HG03196 (cell line): ENCODE measurements around the gene ANKS3.
"Not testable (repeated sequence)": the region's sequence is repeated elsewhere in the genome, so short reads cannot be mapped to it uniquely, and the experiment has no call there.

Experiments
- ATAC-seq: cut with Tn5 transposase; IDR thresholded peaks from one replicate; pipeline ENCODE4 v1.9.1; 2021; ENCODE audit not compliant: unreplicated experiment

Gene ANKS3

DNA sequence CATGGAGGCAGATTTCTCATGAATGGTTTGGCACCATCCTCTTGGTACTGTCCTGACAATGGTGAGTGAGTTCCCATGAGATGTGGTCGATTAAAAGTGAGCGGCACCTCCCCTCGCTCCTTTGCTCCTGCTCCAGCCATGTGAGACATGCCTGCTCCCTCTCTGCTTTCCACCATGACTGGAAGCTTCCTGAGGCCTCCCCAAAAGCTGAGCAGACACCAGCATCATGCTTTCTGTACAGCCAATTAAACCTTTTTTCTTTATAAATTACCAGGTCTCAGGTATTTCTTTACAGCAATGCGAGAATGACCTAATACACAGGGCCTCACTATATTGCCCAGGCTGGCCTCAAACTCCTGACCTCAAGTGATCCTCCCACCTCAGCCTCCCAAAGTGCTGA is 20.8 kb upstream of the ANKS3 start:
- no peak for ATAC-seq

DNA sequence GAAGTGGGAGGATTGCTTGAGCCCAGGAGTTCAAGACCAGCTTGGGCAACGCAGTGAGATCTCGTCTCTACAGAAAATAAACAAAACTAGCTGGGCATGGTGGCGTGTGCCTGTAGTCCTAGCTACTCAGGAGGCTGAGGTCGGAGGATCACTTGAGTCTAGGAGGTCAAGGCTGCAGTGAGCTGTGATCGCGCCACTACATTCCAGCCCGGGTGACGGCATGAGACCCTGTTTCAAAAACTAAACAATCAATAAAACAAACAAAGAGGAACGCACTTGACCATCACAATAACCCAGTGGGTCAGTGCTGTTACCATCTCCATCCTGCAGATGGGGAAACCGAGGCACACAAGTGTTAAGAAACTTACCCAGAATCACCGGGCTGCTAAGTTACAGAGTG is 19.2 kb upstream of the ANKS3 start:
- no peak for ATAC-seq

DNA sequence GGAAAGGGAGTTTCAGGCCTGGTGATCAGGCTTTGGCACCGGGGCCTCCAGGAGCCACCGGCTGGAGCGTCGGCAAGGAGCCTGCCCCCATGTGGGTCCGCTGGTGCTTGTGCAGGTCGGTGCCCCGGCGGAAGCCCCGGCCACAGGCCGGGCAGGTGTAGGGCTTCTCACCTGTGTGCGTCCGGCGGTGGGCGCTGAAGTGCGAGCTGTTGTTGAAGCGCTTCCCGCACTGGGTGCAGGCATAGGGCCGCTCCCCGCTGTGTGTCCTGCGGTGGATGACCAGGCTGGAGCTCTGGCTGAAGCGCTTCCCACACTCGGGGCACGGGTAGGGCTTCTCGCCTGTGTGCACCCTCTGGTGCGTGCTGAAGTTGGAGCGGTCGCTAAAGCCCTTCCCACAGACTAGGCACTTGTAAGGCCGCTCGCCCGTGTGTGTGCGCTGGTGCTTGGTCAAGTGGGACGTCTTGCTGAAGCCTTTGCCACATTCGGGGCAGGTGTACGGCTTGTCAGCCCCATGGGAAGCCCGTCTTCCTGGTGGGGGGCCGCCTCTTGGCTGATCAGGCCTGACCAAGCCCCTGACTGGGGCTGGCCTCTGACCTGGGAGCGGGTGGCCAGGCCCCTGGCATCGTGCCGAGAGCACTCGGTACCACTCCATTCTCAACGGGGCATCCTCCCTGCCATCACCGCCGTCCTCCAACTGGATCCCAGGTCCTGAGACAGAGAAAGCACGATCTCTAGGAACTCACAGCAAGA is 18.5 kb upstream of the ANKS3 start:
- ATAC-seq = no peak

DNA sequence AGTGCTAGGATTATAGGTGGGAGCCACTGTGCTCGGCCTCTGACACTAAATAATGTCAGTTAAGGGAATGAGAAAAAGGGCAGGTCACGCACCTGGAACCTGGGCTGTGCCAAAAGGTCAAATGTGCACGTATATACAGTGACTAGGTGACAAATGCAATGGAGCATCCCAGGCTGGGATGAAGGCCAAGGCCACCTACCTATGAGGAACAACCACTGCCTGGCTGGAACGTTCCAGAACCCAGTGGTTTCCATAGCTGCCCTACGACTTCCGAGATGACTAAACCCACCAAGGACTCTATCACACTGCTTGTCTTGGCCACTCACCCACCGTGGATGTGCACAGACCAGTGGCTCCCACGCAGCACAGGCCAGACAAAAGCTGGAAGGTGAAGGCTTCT is 16.8 kb upstream of the ANKS3 start:
- no peak for ATAC-seq

DNA sequence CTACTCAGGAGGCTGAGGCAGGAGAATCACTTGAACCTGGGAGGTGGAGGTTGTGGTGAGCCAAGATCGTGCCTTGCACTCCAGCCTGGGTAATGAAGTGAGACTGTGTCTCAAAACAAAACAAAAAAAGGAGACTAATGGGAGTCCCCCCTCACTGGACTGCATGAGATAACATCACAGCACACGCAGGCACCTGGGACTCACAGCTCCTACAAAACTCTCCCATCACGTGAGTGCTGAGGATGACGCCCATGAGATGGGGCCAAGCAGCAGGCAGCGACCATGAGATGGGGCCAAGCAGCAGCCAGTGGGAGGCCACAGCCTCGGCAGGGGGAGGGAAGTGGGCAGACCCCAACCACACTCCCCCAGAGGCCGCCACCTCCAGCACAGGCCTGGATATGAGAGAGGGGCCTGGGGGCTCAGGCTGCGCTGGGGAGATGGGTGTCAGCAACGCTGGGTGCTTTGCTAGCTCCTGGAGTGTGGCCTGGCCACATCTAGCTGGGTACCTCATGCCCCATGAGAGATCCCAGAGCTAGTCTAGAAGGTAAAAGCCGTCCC is 15.7 kb upstream of the ANKS3 start:
- no peak for ATAC-seq

DNA sequence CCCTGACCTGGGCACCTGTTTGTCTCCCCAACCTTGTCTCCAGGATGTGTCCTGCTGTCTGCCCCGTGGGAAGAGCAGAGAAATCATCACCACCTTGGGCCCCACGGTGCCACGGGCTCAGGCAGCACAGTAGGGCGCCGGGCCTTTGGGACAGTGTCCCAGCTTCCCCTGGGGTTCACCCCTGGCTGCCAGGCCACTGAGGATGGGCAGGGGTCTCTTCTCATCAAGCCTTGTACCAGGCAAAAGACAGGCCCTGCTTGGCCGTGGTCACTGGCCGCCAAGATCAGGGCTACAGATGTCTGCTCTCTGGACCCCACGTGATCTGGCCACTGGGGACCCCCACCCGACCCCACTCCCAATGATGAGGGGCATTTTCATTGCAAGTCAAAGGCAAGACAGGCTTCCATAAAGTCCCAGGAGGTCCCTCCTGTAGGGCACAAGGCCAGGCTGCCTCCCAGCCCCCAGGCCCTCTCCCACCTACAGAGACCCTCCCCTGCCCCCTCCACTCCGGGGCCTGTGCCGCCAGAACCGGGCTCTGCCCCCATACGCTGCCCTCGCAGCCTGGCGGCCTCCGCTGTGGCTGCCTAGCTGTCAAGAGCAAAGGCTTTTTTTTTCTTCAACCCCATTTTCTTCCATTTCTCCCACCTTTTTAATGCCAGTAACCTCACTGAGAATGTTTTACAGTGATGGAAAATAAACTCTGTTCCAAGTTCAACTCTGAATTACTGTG is 14.8 kb upstream of the ANKS3 start:
- no peak for ATAC-seq

DNA sequence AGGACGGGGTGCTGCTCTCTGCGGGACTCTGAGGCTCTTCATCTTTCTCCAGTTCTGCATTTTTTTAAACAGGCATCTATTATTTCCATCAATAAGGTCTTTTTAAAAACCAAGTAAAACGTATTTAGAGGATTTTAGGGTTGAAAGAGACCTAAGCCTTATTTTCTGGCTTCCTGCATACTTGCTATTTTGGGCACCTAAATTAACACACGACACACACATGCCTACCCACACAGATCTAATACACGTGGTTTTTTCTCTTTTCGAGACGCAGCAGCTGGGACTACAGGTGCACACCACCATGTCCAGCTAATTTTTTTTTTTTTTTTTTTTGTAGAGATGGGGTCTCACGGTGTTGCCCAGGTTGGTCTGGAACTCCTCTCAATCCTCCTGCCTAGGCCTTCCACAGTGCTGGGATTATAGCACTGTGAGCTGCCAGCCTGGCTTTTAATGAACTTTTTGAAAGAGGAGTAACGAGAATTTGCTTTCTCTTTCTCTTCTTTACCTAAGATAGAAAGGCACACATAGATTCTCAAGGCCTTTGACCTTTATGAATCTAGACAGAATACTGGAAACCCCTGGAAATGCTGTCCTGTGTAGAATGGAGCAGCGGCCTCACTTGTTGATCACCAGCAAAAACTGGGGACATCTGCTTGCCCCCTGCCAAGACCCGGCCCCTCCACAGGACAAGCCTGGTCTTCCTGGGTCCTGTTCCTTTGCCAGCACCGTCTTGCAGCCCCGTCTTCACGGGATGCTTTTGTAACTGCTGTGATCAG is 14.0 kb upstream of the ANKS3 start:
- no peak for ATAC-seq

DNA sequence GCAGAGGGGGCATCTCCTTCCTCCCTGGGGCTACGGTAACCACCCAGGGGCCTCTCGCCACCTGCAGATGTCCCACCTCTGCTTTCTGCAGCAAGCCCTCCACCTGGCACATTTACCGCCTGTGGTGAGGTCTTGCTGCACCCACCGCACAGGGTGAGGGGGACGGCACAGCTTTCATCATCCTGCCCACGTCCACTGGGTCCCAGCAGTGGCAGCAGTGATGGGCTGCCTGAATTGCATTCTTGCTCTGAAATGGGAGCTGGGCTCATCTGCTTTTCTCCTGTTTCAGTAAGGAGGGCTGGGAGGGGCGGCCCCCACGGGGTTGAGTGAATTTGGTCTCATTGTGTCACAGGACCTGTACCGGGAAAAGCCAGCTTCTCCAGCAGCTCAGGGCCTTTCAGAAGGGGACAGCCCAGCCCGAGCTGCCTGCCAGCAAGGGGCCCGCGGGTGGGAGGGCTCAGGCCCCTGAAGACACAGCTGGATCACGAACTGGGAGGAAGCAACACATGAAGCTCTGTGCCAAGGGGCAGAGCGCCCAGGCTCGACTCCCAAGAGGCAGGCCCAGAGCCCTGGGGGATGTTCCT is 13.0 kb upstream of the ANKS3 start:
- ATAC-seq = no peak

DNA sequence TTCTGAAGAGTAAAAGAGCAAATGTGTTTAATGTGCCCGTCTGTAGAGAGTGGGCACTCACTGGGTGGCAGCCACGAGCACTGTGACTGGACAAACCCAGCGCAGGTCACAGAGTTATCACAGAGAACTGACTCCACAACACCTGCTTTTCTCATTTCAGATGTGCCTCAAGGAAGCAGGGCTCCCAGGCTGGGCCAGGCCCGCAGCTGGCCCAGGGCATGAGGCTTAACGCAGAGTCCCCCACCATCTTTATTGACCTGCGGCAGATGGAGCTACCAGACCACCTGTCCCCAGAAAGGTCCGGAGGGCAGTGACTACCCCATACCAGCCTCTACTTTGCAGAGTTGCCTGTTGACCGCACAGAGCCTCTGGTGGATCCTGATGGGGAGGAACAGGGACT is 12.1 kb upstream of the ANKS3 start:
- no peak for ATAC-seq

DNA sequence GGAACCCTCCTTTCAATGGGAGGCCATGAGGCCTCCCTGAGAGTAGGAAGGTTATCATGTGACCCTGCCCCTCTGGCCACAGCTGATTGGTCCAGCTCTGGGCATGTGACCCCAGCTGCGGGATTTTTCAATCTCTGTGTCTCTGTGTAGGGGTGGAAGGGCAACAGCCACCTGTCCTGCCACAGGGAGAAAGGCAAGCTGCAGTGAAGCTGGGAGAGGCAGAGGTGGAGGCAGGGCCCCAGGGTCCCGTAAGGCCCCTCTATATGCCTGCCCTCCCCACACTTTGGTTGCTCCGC is 11.2 kb upstream of the ANKS3 start:
- no peak for ATAC-seq

DNA sequence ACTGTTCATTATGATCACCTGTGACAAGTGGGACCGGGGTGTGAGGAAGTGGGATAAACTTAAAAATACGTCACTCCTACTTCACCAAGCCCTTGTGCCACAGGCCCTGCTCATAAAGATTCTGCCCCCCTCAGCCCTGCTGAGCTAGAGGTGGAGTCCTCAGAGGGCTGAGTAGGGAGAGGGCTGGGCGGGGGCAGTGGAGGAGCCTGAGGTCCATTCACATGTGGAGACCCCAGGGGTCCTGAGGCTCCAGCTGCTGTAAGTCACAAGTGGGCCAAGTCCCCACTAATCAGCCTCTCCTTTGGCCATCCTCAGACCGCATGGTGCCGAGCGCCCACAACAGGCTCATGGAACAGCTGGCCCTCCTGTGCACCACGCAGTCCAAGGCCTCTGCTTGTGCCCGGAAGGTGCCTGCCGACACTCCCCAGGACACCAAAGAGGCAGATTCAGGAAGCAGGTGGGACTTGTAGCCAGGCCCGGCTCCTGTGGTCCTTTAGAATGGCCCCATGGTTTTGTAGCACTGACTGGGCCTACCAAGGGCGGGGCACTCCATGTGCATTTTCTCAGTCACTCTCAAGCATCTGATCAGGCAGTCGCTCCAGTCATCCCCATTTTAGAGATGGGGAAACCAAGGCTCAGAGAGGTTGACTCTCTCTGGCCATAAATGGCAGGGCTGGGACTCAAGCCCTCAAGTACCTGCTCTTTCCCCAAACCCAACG is 10.6 kb upstream of the ANKS3 start:
- no peak for ATAC-seq

DNA sequence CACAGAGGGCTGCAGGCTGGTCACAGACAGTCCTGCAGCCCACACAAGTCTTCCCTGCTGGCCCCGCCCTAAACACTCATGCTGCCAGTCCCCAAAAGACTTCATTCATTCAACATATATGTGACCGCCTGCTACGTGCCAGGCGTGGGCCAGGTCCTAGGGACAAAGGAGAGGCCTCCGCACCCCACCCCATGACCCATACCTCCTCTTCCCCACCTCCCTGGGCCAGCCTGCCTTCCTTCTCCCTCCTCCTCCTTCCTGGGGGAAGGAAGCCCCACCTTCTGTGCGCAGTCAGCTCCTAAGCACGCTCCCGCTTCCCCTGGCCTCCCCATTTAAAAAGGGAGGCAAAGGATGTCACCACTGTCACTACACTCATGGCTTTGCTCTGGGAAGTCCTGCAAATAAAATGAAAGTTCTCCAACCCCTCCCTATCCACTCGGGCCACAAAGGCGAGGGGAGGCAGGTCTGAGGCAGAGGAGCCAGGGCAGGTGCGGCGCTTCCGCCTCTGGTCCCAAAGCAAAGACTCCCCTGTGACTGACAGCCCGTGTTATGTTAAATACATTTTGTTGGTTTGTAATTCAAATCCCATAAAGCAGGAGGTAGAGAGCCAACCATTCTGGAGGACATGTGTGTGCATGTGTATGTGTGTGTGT is 9.3 kb upstream of the ANKS3 start:
- no peak for ATAC-seq

DNA sequence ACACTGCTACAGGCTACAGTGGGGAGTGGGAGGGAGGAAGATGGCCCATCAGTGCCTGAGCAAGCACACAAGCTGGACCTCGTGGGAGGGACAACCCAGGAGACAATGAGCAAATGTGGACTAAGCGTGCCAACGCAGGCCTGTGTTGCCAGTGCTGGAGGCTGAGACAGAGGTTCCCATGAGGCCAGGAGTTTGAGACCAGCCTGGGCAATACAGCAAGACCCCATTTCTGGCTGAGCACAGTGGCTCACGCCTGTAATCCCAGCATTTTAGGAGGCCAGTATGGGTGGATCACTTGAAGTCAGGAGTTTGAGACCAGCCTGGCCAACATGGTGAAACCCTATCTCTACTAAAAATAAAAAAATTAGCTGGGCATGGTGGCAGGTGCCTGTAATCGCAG is 4.3 kb upstream of the ANKS3 start:
- not testable (repeated sequence) for ATAC-seq

DNA sequence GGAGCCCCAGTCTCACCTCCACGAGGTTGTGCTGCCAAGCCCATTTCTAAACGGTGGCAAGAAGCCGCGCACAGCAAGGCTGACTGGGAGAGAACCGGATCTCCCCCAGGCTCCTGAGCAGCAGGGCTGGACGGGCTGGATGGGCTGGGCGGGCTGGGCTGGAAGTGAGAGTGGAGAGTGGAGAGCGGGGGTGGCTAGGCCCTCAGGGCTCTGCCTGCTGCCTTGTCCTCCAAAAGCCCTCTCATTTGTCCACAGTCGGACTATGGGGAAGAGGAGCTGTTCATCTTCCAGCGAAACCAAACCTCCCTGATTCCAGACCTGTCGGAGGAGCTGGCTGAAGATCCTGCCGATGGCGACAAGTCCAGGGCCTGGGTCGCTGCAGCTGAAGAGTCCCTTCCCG is 3.5 kb upstream of the ANKS3 start:
- no peak for ATAC-seq

DNA sequence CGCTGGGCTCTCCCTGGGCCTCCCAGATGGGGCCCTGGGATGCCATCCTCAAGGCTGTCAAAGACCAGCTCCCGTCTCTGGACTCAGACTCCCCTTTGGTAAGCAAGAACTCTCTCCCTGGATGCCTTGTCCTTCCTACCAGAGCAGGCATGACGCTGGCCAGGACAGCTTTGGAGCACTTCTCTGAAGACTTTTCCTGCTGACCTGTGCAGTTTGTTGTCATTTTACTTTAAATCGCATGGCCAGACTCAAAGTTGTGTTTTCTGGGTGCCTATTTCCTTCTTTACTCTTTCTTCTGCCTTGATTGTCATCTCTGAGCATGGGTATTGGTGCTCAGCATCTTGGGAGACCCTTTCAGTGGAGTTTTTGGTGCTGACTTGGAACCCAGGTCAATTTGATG is 2.5 kb upstream of the ANKS3 start:
- ATAC-seq = no peak

DNA sequence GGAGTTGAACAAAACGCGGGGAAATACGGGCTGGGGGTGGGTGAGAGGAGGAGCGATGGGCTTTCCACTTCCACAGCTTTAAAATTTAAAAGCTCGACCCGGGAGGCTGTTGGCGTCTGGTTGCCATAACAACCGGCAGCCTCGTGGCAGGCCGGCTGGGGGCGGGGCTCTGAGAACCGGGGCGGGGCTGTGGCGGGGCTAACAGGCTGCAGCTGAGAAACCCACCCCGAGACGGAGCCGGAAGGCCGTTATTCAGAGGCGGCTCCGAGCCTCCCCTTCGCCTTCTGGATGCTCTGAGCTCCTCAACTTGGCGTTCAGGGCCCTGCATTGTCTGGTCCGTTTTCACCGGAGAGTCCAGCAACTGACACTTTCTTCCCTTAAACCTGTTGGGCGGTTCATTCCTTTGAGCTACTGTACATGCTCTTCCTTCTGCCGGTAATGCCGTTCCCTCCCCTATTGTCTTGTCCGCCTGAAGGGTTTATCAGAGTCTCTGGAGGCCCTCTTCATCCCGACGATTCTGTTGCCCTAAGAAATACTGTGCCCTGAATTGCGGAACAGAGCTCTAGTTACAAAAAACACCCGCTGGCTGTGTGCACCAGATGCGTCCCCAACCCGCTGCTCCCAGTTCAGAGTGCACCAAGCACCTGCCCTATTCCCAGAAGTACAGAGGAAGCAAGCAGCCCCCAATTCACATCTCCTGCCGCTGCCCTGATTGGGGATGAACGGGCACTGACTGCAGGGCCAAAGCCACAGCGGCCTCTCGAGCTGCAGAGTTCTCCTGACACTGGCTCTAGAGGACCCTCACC is 862 bp upstream of the ANKS3 start:
- peak; percentile 51 for ATAC-seq

DNA sequence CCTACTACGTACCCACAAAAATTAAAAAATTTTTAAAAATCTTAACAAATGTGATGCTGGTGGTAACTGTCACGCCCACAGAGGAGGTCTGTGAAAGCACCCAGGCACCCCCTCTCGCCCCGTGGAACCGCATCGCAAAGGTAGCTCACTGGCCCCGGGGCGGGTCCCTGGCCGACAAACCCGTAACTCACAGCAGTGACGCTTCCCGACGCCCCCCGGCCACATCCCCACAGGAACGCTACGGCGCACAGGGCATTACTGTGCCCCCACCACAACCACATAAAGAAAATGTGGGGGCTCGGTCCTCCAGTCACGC is 366 bp downstream of the ANKS3 start:
- peak; percentile 2 for ATAC-seq

DNA sequence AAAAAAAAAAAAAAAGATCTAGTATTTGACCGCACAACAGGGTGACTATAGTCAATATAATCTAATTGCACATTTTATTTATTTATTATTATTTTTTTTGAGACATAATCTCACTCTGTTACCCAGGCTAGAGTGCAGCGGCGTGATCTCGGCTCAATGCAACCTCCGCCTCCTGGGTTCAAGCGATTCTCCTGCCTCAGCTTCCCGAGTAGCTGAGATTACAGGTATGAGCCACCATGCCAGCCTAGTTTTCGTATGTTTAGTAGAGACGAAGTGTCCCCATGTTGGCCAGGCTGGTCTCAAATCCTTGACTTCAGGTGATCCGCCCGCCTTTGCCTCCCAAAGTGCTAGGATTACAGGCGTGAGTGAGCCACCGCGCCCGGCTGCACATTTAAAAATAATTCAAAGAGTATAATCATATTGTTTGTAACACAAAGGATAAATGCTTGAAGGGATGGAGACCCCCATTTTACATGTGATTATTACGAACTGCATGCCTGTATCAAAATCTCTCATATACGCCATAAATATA is 794 bp downstream of the ANKS3 start:
- no peak for ATAC-seq

DNA sequence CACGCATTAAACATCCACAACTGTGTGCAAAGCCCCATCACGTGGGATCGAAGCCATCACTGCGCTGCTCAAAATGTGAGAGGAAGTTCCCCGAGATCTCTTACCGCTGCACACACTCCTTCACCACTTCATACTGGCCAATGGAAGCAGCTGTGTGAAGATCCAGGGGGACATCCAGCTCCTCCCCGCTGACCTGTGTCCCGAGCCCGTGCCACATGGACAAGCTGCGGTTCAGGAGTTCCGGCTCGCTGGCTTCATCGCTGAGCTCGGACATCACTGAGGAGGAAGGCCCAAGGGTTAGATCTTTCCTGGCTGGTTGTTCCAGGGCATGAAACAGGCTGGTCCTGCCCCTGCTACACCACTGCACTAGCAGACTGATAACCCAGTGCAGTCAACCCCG is 4.2 kb downstream of the ANKS3 start:
- ATAC-seq = no peak
